HEK293 (cell line): Measurements from ENCODE around the gene TTLL11.

Source experiments
- CTCF ChIA-PET: fragments of 350-600 bp; formaldehyde crosslinking; extraction: SDS; loops from one replicate; lab custom pipeline; 2021; ENCODE audit warnings: antibody characterized with exemption; lab: Yijun Ruan, JAX
- POLR2A ChIA-PET: fragments of 300-600 bp; formaldehyde crosslinking; extraction: SDS; loops from one replicate; lab custom pipeline; 2020; ENCODE audit warnings: antibody characterized with exemption, inconsistent platforms; lab: Yijun Ruan, JAX
- H3K27ac ChIP-seq: fragments of 200-500 bp; sonication (Bioruptor generic); 2 replicates; pipeline ENCODE4 v1.5.1; 2014; ENCODE audit warnings: low read depth, low read length, control low read depth, inconsistent platforms; ENCODE audit errors: extremely low read depth
- H3K36me3 ChIP-seq, 2 experiments: fragments of 200-500 bp in 1 of 2; sonication (Bioruptor generic) in 1 of 2; 1 replicate in 1 of 2; 2 replicates in 1 of 2; pipeline ENCODE4 v1.5.1; 2014 to 2017; ENCODE audit warnings: inconsistent platforms in 2 of 2, low read length in 2 of 2; ENCODE audit not compliant: control insufficient read depth in 2 of 2, insufficient read depth in 1 of 2
- H3K4me1 ChIP-seq: fragments of 200-500 bp; sonication (Bioruptor generic); 2 replicates; pipeline ENCODE4 v1.5.1; 2014; ENCODE audit warnings: mild to moderate bottlenecking, low read length, inconsistent platforms; ENCODE audit not compliant: control insufficient read depth, insufficient read depth
- H3K4me3 ChIP-seq: 2 replicates; pipeline ENCODE4 v1.5.1; 2011; ENCODE audit warnings: low read depth, mild to moderate bottlenecking, control low read depth, low read length, moderate library complexity
- H3K9me3 ChIP-seq: fragments of 200-500 bp; sonication (Bioruptor generic); 2 replicates; pipeline ENCODE4 v1.5.1; 2014; ENCODE audit warnings: low read depth, low read length, inconsistent platforms; ENCODE audit not compliant: control insufficient read depth, insufficient read depth
- HIC1 ChIP-seq: fragments of 450-650 bp; formaldehyde crosslinking; IDR thresholded peaks from 2 replicates; pipeline ENCODE4 v1.5.1; 2016; ENCODE audit warnings: missing biosample characterization, missing genetic modification characterization
- KLF16 ChIP-seq: fragments of 450-650 bp; formaldehyde crosslinking; IDR thresholded peaks from 2 replicates; pipeline ENCODE4 v1.5.1; 2017; ENCODE audit warnings: missing biosample characterization, missing genetic modification characterization
- TRIM28 ChIP-seq: IDR thresholded peaks from 2 replicates; pipeline ENCODE4 v1.6.1; 2011; ENCODE audit warnings: low read length, control low read depth, borderline replicate concordance
- ZNF221 ChIP-seq: fragments of 450-650 bp; formaldehyde crosslinking; IDR thresholded peaks from 2 replicates; pipeline ENCODE4 v1.5.1; 2017; ENCODE audit warnings: missing biosample characterization, missing genetic modification characterization, borderline replicate concordance
- ZNF324 ChIP-seq: fragments of 450-650 bp; formaldehyde crosslinking; IDR thresholded peaks from 2 replicates; pipeline ENCODE4 v1.5.1; 2016; ENCODE audit warnings: missing biosample characterization, missing genetic modification characterization
- ZNF394 ChIP-seq: fragments of 450-650 bp; formaldehyde crosslinking; IDR thresholded peaks from 2 replicates; pipeline ENCODE4 v1.5.1; 2016; ENCODE audit warnings: missing biosample characterization, missing genetic modification characterization, mild to moderate bottlenecking, moderate library complexity, borderline replicate concordance
- ZNF404 ChIP-seq: fragments of 450-650 bp; formaldehyde crosslinking; IDR thresholded peaks from 2 replicates; pipeline ENCODE4 v1.5.1; 2017; ENCODE audit warnings: missing biosample characterization, missing genetic modification characterization
- ZNF513 ChIP-seq: fragments of 450-650 bp; IDR thresholded peaks from 2 replicates; pipeline ENCODE4 v1.5.1; 2018; ENCODE audit warnings: missing biosample characterization, missing genetic modification characterization
- ZNF555 ChIP-seq: fragments of 450-650 bp; formaldehyde crosslinking; conservative IDR thresholded peaks from 2 replicates; pipeline ENCODE4 v1.5.1; 2017; ENCODE audit warnings: missing biosample characterization, mild to moderate bottlenecking, missing genetic modification characterization, inconsistent platforms
- ZNF560 ChIP-seq: fragments of 450-650 bp; formaldehyde crosslinking; IDR thresholded peaks from 2 replicates; pipeline ENCODE4 v1.5.1; 2017; ENCODE audit warnings: missing biosample characterization, missing genetic modification characterization, borderline replicate concordance
- ZNF626 ChIP-seq: fragments of 450-650 bp; sonication (Bioruptor Pico); formaldehyde crosslinking; IDR thresholded peaks from 2 replicates; pipeline ENCODE4 v1.5.1; 2018; ENCODE audit warnings: missing biosample characterization, missing genetic modification characterization, inconsistent platforms
- ZNF654 ChIP-seq: fragments of 450-650 bp; formaldehyde crosslinking; IDR thresholded peaks from 2 replicates; pipeline ENCODE4 v1.5.1; 2016; ENCODE audit warnings: low read depth, missing biosample characterization, missing genetic modification characterization
- ZNF660 ChIP-seq: fragments of 450-650 bp; IDR thresholded peaks from 2 replicates; pipeline ENCODE4 v1.5.1; 2018; ENCODE audit warnings: missing biosample characterization, mild to moderate bottlenecking, missing genetic modification characterization
- ZNF664 ChIP-seq: fragments of 450-650 bp; formaldehyde crosslinking; IDR thresholded peaks from 2 replicates; pipeline ENCODE4 v1.5.1; 2016; ENCODE audit warnings: missing biosample characterization, missing genetic modification characterization
- ZNF837 ChIP-seq: fragments of 450-650 bp; formaldehyde crosslinking; IDR thresholded peaks from 2 replicates; pipeline ENCODE4 v1.5.1; 2016; ENCODE audit warnings: missing biosample characterization, missing genetic modification characterization
- TF ChIP-seq, protein P1 (sequence below): fragments of 450-650 bp; formaldehyde crosslinking; IDR thresholded peaks from 2 replicates; pipeline ENCODE4 v1.5.1; 2016; ENCODE audit warnings: missing biosample characterization, missing genetic modification characterization
- TF ChIP-seq, protein P2 (sequence below): fragments of 450-650 bp; formaldehyde crosslinking; conservative IDR thresholded peaks from 2 replicates; pipeline ENCODE4 v1.5.1; 2016; ENCODE audit warnings: low read depth, missing biosample characterization, missing genetic modification characterization

Gene TTLL11

DNA sequence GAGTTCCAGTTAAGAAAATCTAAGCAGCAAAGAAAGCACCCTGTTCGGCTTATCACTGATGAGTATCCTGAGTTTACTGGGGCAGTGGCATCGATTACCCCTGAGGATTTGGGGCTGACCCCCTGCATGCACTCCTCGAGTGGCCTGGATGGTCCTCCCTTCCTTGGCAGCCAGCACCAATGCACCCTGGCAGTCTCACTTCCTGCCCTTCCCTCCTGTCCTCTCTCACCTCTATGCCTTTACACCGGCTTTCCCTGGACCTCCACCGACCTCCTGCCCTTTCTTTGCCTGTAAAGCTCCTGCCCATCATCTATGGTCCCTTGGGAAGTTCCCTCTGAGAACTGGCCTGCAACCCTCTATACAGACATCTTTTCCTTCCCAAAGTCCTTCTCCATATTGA lies 97.1 kb downstream of the TTLL11 start:
- no peaks in the 10 kb centered on the region for H3K36me3 ChIP-seq
- ChIA-PET POLR2A (no interaction called here), CTCF (interaction anchor here (1.3 kb wide), 2 partner anchors 445 to 450 kb away, joined by 4 read pairs; no protein-coding TSS in a partner anchor)
- TF ChIP-seq ZNF555 (tag by site-specific recombination), result no peak
- no peak for TF ChIP-seq ZNF324 (tag by site-specific recombination)
- no peak for TF ChIP-seq ZNF664 (tag by site-specific recombination)
- TF ChIP-seq ZNF513 (tag by site-specific recombination), result no peak
- TF ChIP-seq ZNF626 (tag by site-specific recombination), result no peak
- TF ChIP-seq ZNF560, result no peak
- no peak for TF ChIP-seq ZNF221 (tag by site-specific recombination)
- TF ChIP-seq HIC1, result no peak
- H3K27ac ChIP-seq, result no peak overlapping the region
- no peaks in the 10 kb centered on the region for H3K4me1 ChIP-seq
- H3K4me3 ChIP-seq, result no peak overlapping the region
- H3K9me3 ChIP-seq, result no peaks in the 10 kb centered on the region

DNA sequence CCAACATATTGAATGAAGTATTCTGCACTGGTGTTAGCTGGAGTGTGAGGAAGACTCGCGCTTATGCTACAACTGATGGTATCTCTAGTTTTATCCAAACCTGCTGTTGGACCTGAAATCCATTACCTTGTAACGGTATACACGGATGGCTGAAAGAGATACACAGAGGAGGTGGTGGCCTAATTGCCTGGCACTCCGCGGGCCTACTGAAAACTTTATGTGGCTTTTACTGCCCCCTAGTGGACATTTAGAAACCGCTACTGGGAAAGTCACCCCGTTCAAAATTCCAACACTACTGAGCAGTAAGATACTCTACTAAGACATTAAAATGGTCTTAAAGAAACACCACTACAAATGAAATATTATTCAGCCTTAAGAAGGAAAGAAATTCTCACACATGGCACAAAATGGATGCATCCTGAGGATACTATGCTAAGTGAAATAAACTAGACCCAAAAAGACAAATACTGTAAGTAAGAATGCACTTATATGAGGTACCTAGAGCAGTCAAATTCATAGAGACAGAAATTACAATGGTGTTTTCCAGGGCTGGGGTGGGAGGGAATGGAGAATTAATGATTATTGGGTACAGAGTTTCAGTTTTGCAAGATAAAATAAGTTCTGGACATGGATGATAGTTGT lies 100.4 kb downstream of the TTLL11 start:
- ChIA-PET POLR2A (no interaction called here), CTCF (interaction anchor here (0.6 to 2.8 kb wide), 11 partner anchors 9 to 447 kb away, joined by 3 to 14 read pairs (median 3); no protein-coding TSS in a partner anchor)
- Histone ChIP-seq H3K4me1 (no peaks in the 10 kb centered on the region), H3K36me3 (no peaks in the 10 kb centered on the region), H3K27ac (no peak overlapping the region), H3K4me3 (no peak overlapping the region), H3K9me3 (no peaks in the 10 kb centered on the region)
- TF ChIP-seq ZNF394, result peak; percentile 59; the same call in 1 of the 2 replicates
- no peak for TF ChIP-seq HIC1
- TF ChIP-seq ZNF837, result no peak
- peak; percentile 79 for TF ChIP-seq ZNF654
- TF ChIP-seq ZNF404 (tag by site-specific recombination), result no peak
- no peak for TF ChIP-seq KLF16 (tag by site-specific recombination)
- no peak for TF ChIP-seq TRIM28
- TF ChIP-seq, protein P1, sequence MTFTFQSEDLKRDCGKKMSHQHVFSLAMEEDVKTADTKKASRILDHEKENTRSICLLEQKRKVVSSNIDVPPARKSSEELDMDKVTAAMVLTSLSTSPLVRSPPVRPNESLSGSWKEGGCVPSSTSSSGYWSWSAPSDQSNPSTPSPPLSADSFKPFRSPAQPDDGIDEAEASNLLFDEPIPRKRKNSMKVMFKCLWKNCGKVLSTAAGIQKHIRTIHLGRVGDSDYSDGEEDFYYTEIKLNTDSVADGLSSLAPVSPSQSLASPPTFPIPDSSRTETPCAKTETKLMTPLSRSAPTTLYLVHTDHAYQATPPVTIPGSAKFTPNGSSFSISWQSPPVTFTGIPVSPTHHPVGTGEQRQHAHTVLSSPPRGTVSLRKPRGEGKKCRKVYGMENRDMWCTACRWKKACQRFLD (tag by site-specific recombination), result no peak
- TF ChIP-seq, protein P2, sequence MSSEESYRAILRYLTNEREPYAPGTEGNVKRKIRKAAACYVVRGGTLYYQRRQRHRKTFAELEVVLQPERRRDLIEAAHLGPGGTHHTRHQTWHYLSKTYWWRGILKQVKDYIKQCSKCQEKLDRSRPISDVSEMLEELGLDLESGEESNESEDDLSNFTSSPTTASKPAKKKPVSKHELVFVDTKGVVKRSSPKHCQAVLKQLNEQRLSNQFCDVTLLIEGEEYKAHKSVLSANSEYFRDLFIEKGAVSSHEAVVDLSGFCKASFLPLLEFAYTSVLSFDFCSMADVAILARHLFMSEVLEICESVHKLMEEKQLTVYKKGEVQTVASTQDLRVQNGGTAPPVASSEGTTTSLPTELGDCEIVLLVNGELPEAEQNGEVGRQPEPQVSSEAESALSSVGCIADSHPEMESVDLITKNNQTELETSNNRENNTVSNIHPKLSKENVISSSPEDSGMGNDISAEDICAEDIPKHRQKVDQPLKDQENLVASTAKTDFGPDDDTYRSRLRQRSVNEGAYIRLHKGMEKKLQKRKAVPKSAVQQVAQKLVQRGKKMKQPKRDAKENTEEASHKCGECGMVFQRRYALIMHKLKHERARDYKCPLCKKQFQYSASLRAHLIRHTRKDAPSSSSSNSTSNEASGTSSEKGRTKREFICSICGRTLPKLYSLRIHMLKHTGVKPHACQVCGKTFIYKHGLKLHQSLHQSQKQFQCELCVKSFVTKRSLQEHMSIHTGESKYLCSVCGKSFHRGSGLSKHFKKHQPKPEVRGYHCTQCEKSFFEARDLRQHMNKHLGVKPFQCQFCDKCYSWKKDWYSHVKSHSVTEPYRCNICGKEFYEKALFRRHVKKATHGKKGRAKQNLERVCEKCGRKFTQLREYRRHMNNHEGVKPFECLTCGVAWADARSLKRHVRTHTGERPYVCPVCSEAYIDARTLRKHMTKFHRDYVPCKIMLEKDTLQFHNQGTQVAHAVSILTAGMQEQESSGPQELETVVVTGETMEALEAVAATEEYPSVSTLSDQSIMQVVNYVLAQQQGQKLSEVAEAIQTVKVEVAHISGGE (tag by site-specific recombination), result peak; percentile 76
- TF ChIP-seq ZNF660 (tag by site-specific recombination), result peak; percentile 14; the same call in 1 of the 2 replicates
